Limb (tissue), 2 donors: Measurements from ENCODE around the gene ACOT8.
"Not testable (repeated sequence)": the region's sequence is repeated elsewhere in the genome, so short reads cannot be mapped to it uniquely, and the experiment has no call there.

Experiments
- DNase-seq, 2 donors: peaks; one replicate each; pipeline ENCODE4 v3.0.0-alpha.2; 2016; ENCODE audit errors: extremely low spot score in 2 of 2

ACOT8 gene

GRCh38 chr20:45887346-45887715, 30.1 kb upstream of the ACOT8 start, which contains the start of gene SPATA25:
SPATA25 (minus strand) TSS chr20:45887622; CDS start chr20:45887590, 32 bp downstream.
- no peak for DNase-seq

- DNase-seq = no peak
These were observed 29.6 kb upstream of the ACOT8 start for GRCh38 chr20:45886590-45887345.

DNA sequence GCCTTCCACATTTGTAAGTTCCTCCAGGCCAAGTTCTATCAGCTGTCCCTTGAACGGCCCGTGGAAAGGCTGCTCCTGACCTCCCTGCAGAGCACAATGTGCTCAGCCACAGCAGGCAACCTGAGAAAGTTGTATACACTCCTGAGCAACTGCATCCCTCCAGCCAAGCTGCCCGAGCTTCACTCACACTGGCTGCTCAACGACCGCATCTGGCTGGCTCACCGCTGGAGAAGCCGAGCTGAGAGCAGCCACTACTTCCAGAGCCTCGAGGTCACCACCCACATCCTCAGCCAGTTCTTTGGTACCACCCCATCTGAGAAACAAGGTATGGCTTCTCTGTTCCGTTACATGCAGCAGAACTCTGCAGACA, 25.9 kb upstream of the ACOT8 start:
- DNase-seq = no peak

- no peak for DNase-seq
These were observed 25.4 kb upstream of the ACOT8 start for GRCh38 chr20:45882469-45883099.

DNA sequence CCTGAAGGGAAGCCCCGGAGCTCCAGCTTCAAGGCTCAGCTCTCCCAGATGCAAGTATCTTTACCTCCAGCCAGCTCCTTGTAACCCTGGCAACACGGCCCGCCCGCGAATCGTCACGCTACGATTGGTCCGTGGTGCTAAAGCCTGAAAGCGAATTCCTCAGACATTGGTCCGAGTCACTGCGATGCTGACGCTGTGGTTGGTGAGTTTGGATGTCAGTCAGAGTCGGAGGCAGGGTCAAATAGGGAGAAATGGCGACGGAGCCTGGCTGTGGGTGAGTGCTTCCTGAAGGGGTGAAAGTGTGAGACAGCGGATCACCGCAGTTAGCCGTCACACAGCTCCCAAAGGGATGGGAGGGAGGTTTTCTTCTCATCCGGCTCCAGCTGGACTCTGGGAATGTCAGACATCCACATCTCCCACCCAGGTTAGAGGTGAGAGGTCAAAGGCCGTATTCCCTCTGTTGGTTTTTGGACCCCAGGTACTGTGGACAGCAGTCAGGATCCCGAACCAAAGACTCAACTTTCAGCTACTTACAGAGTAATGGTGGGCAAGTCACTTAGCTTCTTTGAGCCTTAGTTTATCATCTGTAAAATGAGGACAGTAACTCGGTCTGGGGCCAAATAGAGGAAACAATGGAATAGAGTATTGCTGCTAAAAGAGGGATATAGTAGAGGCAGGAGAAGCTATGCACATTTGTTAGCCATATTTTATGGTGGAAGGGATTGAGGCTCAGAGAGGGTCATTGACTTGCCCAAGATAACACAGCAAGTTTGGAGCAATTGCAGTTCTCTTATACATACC, 24.0 kb upstream of the ACOT8 start, which contains the start of gene ZSWIM1:
Gene ZSWIM1 (plus strand): TSS at position 240 of the 801 bp plus-strand sequence. CDS start 1,366 bp downstream, outside the sequence.
- DNase-seq = peak; percentile 98 to 99

DNA sequence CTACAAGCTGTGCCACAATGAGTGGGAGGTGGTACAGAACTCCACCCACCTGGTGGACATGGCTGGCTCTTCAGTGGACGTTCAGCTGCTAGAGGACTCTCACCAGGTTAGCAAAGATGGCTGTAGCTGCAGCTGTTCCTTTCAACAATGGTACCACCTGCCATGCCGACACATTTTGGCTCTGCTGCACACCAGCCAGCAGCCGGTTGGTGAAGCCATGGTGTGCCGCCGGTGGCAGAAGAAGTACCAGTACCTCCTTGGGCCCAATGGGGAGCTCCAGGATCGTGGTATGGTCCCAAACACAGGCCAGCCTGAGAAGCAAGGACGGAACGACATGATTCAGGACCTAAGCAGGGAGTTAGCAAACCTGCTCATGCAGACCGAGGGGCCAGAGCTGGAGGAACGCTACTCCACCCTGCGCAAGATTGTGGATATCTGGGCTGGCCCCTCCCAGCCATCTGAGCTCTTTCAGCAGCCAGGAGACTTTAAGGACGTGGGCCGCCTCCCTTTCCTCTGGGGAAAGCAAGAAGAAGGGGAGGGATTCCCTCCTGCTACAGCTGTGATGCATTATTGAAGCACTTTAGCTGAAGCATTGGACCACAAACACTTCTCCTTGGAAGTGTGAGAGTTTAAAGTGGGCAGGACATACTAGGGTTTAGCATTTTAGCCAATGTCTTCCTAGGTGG, 21.0 kb upstream of the ACOT8 start:
- no peak for DNase-seq

DNA sequence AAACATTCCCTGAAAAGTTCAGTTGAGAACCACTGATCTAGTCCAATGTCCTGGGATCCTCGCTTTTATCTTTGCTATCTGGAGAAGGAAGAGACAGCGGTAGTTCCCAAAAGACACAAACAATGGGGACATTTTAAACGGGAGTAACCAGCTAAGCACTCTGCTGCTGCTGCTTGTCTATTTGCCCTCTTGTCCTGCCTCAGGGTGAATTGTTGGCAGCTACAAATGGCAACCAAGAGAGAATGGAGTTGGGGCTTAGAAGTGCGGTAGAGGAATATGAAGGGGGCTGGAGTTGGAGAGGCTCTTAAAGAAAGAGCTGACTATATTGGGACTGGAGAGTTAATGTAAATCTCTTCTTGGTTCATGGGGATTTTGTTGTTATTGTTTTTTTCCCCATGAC, 17.4 kb upstream of the ACOT8 start:
- DNase-seq = no peak

GRCh38 chr20:45874104-45874481, 16.9 kb upstream of the ACOT8 start:
- not testable (repeated sequence) for DNase-seq

DNA sequence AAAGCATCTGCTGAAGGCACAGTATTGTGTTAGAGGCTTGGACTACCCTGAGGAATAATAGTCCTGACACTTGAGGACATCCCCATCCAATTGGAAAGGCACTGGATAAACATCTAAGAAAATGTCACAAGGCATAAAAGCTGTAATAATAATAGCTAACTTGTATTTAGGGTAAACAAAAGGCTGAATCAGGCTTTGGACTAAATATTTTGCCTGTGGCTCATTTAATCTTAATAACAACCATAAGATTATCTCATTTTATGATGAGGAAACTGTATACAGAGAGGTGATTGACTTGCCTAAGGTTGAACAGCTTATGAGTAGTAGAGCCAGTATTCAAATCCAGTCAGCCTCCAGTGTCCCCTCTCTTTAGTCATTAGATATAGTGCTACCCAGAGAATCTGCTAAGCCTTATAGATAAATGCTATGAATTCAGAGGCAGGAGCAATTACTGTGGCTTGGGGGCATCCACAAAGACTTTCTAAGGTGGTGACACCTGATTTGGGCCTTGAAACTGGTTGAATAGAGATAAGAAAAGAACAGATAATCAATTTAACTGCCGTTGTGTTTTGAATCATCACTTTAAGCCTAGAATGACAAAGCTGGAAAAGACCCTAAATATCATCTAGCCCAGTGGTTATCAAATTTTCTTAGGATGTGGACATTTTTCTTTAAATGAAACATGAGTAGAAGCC, 16.4 kb upstream of the ACOT8 start:
- no peak for DNase-seq

DNA sequence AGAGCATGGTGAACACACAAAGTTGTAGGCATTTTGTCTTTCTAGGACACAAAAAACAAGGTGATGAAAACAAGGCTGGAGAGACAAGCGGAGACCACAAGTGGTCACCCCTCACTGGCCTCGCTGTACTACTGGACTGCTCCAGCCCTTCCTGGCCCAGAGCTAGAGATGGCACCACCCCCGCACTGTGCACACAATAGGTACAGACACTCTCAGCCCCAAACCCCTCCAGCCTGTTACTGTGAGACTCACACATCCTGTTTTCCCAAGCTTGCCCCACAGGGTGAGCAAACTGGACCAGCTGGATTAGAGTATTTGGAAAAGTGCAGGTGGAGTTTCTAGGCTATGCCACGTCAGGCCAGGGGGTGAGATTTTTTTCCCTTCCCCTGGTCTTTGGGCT, 15.4 kb upstream of the ACOT8 start:
- no peak for DNase-seq

DNA sequence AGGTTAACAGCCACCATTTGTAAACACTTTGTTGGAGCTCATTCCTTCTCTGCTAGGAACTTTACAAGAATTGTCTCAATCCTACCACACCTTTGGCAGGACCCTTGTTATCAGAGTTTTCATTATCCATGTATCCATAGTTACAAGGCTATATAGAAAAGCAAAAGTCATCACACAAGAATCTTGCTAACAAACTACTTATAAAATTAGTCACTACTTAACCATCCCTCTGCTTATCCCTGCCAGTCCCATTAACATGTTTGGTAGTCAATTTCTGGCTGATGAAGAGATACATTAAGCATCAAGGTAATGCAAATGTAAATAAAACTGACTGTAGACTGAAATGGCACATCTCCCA, 10.6 kb upstream of the ACOT8 start:
- no peak for DNase-seq

- no peak for DNase-seq
These were observed 10.1 kb upstream of the ACOT8 start for GRCh38 chr20:45867136-45867818.

DNA sequence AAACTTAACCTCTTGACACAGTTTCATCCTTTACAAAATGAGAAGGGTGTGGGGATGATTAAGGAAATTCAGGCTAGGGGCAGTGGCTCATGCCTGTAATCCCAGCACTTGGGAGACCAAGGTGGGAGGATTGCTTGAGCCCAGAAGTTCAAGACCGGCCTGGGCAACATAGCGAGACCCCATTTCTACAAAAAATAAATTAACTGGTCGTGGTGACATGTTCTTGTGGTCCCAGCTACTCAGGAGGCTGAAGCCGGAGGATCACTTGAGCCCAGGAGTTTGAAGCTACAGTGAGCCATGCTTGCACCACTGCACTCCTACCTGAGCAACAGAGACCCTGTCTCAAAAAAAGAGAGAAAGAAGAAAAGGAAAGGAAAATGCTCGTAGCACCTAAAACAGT, 9.3 kb upstream of the ACOT8 start:
- no peak for DNase-seq

GRCh38 chr20:45863543-45864470, 6.6 kb upstream of the ACOT8 start:
- no peak for DNase-seq

GRCh38 chr20:45861221-45862075, 4.3 kb upstream of the ACOT8 start:
- no peak for DNase-seq

GRCh38 chr20:45860560-45861220, 3.5 kb upstream of the ACOT8 start:
- DNase-seq = no peak

GRCh38 chr20:45859916-45860315, 2.7 kb upstream of the ACOT8 start:
- no peak for DNase-seq

GRCh38 chr20:45857882-45858216, 657 bp upstream of the ACOT8 start:
- DNase-seq = no peak
